ENCODE measurements around the gene BCAP29.

DNA sequence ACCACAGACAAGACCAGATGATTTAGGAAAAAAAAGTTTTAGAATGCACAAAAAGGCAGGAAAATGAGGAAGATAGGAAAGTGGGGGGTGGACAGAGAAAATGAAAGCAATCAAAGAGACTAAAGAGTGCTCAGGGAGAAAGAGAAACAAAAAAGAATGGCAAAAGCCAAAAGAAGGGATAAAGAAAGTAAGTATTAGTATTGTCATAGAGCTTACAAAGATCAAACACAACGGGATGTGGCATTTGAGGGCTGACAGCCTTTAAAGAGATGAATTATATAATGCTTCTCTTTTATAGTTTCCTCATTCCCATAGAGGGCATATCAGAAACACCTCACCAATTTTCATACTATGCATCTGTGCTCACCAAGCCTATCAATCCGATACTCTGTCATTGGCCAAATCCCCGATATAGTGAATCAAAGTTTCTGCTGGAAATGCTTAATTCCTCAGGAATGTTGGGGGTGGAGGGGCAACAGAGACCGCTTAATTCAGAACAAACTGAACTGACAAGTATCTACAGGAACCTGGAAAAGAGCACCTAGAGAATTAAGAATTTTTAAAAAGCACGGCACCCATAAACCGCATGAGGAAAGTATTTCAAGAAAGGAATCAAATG, 19.0 kb upstream of the BCAP29 start:
- TF ChIP-seq, protein P1, sequence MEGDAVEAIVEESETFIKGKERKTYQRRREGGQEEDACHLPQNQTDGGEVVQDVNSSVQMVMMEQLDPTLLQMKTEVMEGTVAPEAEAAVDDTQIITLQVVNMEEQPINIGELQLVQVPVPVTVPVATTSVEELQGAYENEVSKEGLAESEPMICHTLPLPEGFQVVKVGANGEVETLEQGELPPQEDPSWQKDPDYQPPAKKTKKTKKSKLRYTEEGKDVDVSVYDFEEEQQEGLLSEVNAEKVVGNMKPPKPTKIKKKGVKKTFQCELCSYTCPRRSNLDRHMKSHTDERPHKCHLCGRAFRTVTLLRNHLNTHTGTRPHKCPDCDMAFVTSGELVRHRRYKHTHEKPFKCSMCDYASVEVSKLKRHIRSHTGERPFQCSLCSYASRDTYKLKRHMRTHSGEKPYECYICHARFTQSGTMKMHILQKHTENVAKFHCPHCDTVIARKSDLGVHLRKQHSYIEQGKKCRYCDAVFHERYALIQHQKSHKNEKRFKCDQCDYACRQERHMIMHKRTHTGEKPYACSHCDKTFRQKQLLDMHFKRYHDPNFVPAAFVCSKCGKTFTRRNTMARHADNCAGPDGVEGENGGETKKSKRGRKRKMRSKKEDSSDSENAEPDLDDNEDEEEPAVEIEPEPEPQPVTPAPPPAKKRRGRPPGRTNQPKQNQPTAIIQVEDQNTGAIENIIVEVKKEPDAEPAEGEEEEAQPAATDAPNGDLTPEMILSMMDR (IDR thresholded peaks at IDR 0.05): no peak
- TF ChIP-seq POLR2A (IDR thresholded peaks at IDR 0.05): no peak

Measured in thyroid gland (tissue), 4 donors.